Uterus (tissue), 4 donors: ENCODE results near the gene NOL8. TPM values are rescaled to one million over a fixed set of nuclear protein-coding genes. Genes with fewer than 3 reads are reported as not detected.

Experiments
- DNase-seq, 2 donors: peaks; one replicate each; pipeline ENCODE4 v3.0.0-alpha.2; 2019 to 2020
- H3K27ac ChIP-seq, 2 donors: fragments of 200-600 bp; sonication (generic); 1 replicate in 1 of 2; 2 replicates in 1 of 2; pipeline ENCODE4 v1.5.1; 2016 to 2018
- H3K27me3 ChIP-seq, 2 donors: fragments of 200-600 bp; sonication (generic); one replicate each; pipeline ENCODE4 v1.5.1; 2018 to 2019; ENCODE audit warnings: control low read depth in 1 of 2
- H3K36me3 ChIP-seq, 2 donors: fragments of 200-600 bp; sonication (generic); one replicate each; pipeline ENCODE4 v1.5.1; 2019; ENCODE audit warnings: control low read depth in 1 of 2
- H3K4me1 ChIP-seq, 2 donors: fragments of 200-600 bp; sonication (generic); one replicate each; pipeline ENCODE4 v1.5.1; 2018 to 2019; ENCODE audit warnings: control low read depth in 1 of 2
- H3K4me3 ChIP-seq, 2 donors: fragments of 200-600 bp; sonication (generic); 1 replicate in 1 of 2; 2 replicates in 1 of 2; pipeline ENCODE4 v1.5.1; 2018 to 2019; ENCODE audit warnings: mild to moderate bottlenecking in 1 of 2
- H3K9me3 ChIP-seq, 2 donors: fragments of 200-600 bp; sonication (generic); one replicate each; pipeline ENCODE4 v1.5.1; 2019; ENCODE audit warnings: control low read depth in 1 of 2
- POLR2A ChIP-seq, 2 donors: fragments of 450-650 bp; IDR thresholded peaks; one replicate each; pipeline ENCODE4 v1.6.1; 2016; ENCODE audit warnings: antibody characterized with exemption in 2 of 2, mild to moderate bottlenecking in 1 of 2, moderate library complexity in 1 of 2
- intact Hi-C: fragments of 100-400 bp; cut with DNase I; formaldehyde crosslinking; loops from one replicate; pipeline ENCODE4 v1.15.1; 2023; ENCODE audit warnings: low total_unique reads
- microRNA-seq: library from miRNA; unstranded; fragments of <30 nt; microRNA quantifications from one replicate; pipeline ENCODE4, GENCODE V29; 2016; ENCODE audit warnings: borderline microRNAs expressed, borderline replicate concordance
- small RNA-seq: library from RNA; depleted of rRNA; stranded (forward); fragments of <200 nt; gene quantifications from one replicate; pipeline ENCODE3, GENCODE V24; 2016
- total RNA-seq, 4 donors: library from RNA; depleted of rRNA in 3 of 4; stranded (reverse); fragments of >200 nt in 3 of 4; gene quantifications; one replicate each; pipeline versions ENCODE4 v1.1.0 to v1.2.4, GENCODE V29; 2014 to 2023
- TF ChIP-seq, protein P1 (sequence below), 4 experiments: fragments of 200-600 bp in 2 of 4; fragments of 450-650 bp in 2 of 4; sonication (generic) in 2 of 4; IDR thresholded peaks; one replicate each; pipeline ENCODE4 v1.5.1; 2016 to 2019; ENCODE audit warnings: antibody characterized with exemption in 4 of 4, mild to moderate bottlenecking in 2 of 4, moderate library complexity in 1 of 4
- donor health status: DM: yes; HTN: yes; CAD: no.

NOL8 gene
- total RNA-seq, 4 donors from 2014 or later: 16.5 to 48.0 (median 33.0) TPM

DNA sequence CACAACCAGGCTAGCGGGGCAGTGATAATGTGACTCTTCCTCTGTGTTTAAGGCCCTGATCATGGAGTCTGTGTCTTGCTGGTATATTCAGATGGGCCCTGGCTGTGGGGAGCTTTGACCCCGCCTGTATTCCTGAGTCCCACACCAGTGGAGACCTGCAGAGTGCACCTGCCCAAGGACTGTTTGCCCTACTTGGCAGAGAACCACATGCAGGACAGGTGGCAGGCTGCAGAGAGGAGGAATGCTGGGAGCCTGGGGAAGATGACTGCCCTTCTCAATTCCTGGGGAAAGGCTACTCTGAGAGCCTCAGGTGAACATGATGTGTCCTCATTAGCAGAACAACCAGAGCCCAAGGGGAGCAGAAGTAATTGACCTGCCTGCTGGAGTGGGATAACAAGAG lies 67.8 kb downstream of the NOL8 start:
- Histone ChIP-seq H3K27me3 (no peaks in the 10 kb centered on the region), H3K9me3 (no peaks in the 10 kb centered on the region), H3K27ac (no peak overlapping the region), H3K36me3 (peaks cover 0 to 2% of the 10 kb centered on the region in 2 donors), H3K4me1 (no peaks in the 10 kb centered on the region), H3K4me3 (no peak overlapping the region)
- TF ChIP-seq, protein P1, sequence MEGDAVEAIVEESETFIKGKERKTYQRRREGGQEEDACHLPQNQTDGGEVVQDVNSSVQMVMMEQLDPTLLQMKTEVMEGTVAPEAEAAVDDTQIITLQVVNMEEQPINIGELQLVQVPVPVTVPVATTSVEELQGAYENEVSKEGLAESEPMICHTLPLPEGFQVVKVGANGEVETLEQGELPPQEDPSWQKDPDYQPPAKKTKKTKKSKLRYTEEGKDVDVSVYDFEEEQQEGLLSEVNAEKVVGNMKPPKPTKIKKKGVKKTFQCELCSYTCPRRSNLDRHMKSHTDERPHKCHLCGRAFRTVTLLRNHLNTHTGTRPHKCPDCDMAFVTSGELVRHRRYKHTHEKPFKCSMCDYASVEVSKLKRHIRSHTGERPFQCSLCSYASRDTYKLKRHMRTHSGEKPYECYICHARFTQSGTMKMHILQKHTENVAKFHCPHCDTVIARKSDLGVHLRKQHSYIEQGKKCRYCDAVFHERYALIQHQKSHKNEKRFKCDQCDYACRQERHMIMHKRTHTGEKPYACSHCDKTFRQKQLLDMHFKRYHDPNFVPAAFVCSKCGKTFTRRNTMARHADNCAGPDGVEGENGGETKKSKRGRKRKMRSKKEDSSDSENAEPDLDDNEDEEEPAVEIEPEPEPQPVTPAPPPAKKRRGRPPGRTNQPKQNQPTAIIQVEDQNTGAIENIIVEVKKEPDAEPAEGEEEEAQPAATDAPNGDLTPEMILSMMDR (IDR thresholded peaks at IDR 0.05): no peak
- TF ChIP-seq POLR2A (IDR thresholded peaks at IDR 0.05): no peak
- intact Hi-C loops: no loop called here
- no peak for DNase-seq

DNA sequence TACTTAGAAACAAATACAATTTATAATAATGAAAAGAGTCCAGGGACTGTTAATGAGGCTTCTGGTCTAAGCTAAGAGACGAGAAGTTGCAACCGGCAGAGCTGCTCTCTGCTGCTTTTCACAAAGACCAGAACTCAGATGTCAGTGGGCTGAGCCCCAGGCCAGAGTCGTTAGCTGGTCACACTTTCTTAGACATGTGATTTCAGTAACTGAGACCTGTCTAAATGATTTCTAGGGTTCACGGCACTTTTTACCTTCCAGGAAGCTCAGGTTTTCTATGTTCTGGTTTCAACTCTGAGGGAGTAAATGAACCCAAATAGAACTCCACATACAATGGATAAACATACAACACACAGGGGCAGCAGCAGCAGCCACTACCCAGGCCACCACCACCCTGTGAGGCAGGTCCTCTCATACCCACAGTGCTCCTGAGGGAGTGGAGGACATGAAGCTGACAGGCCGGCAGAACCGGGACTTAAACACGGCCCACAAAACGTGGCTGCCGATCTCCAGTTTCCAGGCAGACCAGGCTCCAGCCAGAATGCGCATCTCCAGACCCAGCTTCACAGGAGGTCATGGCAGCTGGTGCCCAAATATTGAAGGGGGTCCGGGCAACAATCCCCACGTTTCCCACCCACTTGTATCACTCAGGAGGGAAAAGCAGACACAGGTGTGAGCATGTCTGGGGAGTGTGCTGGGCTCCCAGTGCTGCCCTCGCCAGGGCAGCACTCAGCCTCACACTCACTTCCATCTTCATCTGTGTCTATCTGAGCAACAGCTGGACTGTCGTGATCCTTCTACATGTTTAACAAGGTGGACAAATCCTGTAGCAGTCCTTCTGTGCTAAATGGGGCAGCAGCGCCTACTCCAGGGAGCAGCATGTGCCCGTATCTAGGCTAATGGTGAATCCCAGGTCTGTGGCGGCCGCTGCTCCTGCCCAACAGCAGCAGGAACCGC lies 70.5 kb downstream of the NOL8 start:
- H3K4me3 ChIP-seq: no peak overlapping the region
- H3K27ac ChIP-seq: no peak overlapping the region
- intact Hi-C loops: no loop called here
- no peaks in the 10 kb centered on the region for H3K27me3 ChIP-seq
- H3K9me3 ChIP-seq: no peaks in the 10 kb centered on the region
- peaks cover 0 to 2% of the 10 kb centered on the region in 2 donors for H3K36me3 ChIP-seq
- no peaks in the 10 kb centered on the region for H3K4me1 ChIP-seq
- DNase-seq: no peak
- no peak for TF ChIP-seq POLR2A (IDR thresholded peaks at IDR 0.05)
- TF ChIP-seq, protein P1 (IDR thresholded peaks at IDR 0.05): no peak

DNA sequence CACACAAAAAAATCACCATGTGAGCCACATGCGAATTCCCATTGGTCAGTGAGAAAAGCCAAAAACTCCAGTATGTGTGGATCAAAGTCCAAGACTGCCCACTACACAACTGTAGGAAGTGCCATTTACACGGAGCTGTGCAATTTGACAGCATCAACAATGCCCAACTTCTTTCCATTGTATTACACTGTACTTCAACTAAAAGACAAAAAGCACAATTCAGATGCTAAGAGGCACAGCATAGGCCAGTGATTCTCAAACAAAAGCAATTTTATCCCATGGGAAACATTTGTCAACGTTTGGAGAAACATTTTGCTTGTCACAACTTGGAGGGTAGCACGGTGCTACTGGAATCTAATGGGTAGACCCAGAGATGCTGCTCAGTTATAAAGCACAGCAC lies 71.5 kb downstream of the NOL8 start:
- Histone ChIP-seq H3K27ac (no peak overlapping the region), H3K4me1 (no peaks in the 10 kb centered on the region), H3K36me3 (peaks cover 0 to 2% of the 10 kb centered on the region in 2 donors), H3K4me3 (no peak overlapping the region), H3K27me3 (no peaks in the 10 kb centered on the region), H3K9me3 (no peaks in the 10 kb centered on the region)
- DNase-seq: no peak
- intact Hi-C loops: no loop called here
- TF ChIP-seq POLR2A (IDR thresholded peaks at IDR 0.05): no peak
- TF ChIP-seq, protein P1 (IDR thresholded peaks at IDR 0.05): no peak

DNA sequence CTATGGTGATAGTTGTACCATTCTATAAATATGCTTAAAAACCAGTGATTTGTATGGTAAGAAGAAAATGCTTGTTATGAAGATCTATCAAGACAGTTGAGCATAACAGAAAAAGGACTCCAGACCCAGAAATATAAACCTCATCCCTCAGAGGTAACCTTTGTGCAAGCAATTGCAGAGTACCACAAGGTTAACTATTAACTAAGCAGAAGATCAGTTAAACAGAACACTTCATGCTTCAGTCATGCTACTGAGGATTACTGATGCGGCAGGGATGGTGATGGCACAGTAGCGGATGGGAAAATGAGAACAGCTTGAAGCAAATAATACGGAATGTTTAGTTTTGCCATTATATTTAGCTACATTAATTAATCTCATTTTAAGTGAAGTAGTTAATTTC lies 77.2 kb downstream of the NOL8 start:
- Histone ChIP-seq H3K9me3 (no peaks in the 10 kb centered on the region), H3K4me3 (no peak overlapping the region), H3K4me1 (no peaks in the 10 kb centered on the region), H3K27me3 (no peaks in the 10 kb centered on the region), H3K27ac (no peak overlapping the region), H3K36me3 (no peaks in the 10 kb centered on the region)
- intact Hi-C loops: no loop called here
- no peak for DNase-seq
- no peak for TF ChIP-seq POLR2A (IDR thresholded peaks at IDR 0.05)
- TF ChIP-seq, protein P1 (IDR thresholded peaks at IDR 0.05): no peak

Small RNA genes lying within 50 kb of the gene (microRNA-seq; reads per million reads assigned to microRNA genes)
- gene MIR3651: not detected

Small RNA genes lying within 50 kb of the gene (small RNA-seq; reads per million reads assigned to genes)
- gene MIR3651 (not detected), gene SNORA84 (0.42 reads per million)

Other genes starting within 250 kb of the NOL8 start
- 100 to 1,000 TPM in 1 of 4 donors, 10 to 100 TPM in 3; 42.9 to 153 (median 70.8) TPM for gene SPTLC1, start 209.9 kb downstream of the NOL8 start, total RNA-seq
- gene IARS1, start 31.7 kb downstream of the NOL8 start, total RNA-seq: 100 to 1,000 TPM in 3 of 4 donors, 10 to 100 TPM in 1; 73.2 to 234 (median 161) TPM
- 10 to 100 TPM in 1 of 4 donors, 1 to 10 TPM in 2, under 1 TPM in 1; 0.88 to 12.0 (median 4.3) TPM for gene CENPP, start 603 bp upstream of the NOL8 start, total RNA-seq
- gene OGN, start 79.2 kb upstream of the NOL8 start, total RNA-seq: 100 to 1,000 TPM in 1 of 4 donors, 10 to 100 TPM in 3; 26.0 to 302 (median 43.0) TPM
- gene OMD, start 99.1 kb upstream of the NOL8 start, total RNA-seq: 10 to 100 TPM in 2 of 4 donors, 1 to 10 TPM in 2; 8.5 to 24.4 (median 11.1) TPM
- 100 to 1,000 TPM in 1 of 4 donors, 10 to 100 TPM in 3; 29.5 to 160 (median 73.0) TPM for gene ASPN, start 157.2 kb upstream of the NOL8 start, total RNA-seq
- gene ECM2, start 210.6 kb upstream of the NOL8 start, total RNA-seq: 10 to 100 TPM; 21.8 to 34.0 (median 27.7) TPM